HepG2 (cell line): ENCODE results near the gene TJP1. TPM values are rescaled to one million over a fixed set of nuclear protein-coding genes. Genes with fewer than 3 reads are reported as not detected.

Source experiments
- ATAC-seq: fragments of 200-7000 bp; cut with Tn5 transposase; 3 replicates; pipeline ENCODE4 v1.9.1; 2020; ENCODE audit warnings: mild to moderate bottlenecking, moderate library complexity
- BruUV-seq: library from RNA; stranded (reverse); fragments of 400-500 nt; replicated peaks from 2 replicates; lab custom pipeline; 2021; lab: Mats Ljungman, UMichigan
- CTCF ChIA-PET: fragments of 300-600 bp; formaldehyde crosslinking; extraction: SDS; loops from one replicate; lab custom pipeline; 2021; ENCODE audit warnings: low total read pairs, inconsistent platforms, low intra/inter-chr PET ratio; lab: Yijun Ruan, JAX
- POLR2A ChIA-PET: fragments of 350-600 bp; sonication (Branson Sonifier 250); formaldehyde crosslinking; loops from one replicate; lab custom pipeline; 2020; ENCODE audit warnings: antibody characterized with exemption, inconsistent platforms; lab: Yijun Ruan, JAX
- DNase-seq: peaks from one replicate; pipeline ENCODE4 v3.0.0-alpha.2; 2015; ENCODE audit warnings: low spot score
- FAIRE-seq: peaks from 3 replicates; lab custom pipeline; 2011; peaks lifted over from hg19 to GRCh38; lab: Jason Lieb, UNC
- H2AFZ ChIP-seq: one replicate; pipeline ENCODE4 v1.6.1; 2011; ENCODE audit warnings: low read length, inconsistent platforms
- H3K27ac ChIP-seq: fragments of 300-600 bp; 3 replicates; pipeline ENCODE4 v1.8.0; 2011; ENCODE audit warnings: mixed run types, mild to moderate bottlenecking, mixed read lengths, low read length, inconsistent platforms; ENCODE audit not compliant: insufficient read depth; ENCODE audit errors: extremely low read length
- H3K27me3 ChIP-seq, 2 experiments: fragments of 200-600 bp in 1 of 2; 2 replicates in 1 of 2; 3 replicates in 1 of 2; pipeline versions ENCODE4 v1.6.0 to v1.8.0; 2011; ENCODE audit warnings: low read length in 2 of 2, mild to moderate bottlenecking in 2 of 2, moderate library complexity in 2 of 2, inconsistent platforms in 1 of 2; ENCODE audit not compliant: insufficient read depth in 2 of 2, control insufficient read depth in 1 of 2
- H3K36me3 ChIP-seq, 2 experiments: fragments of 200-600 bp in 1 of 2; replicated peaks in 1 of 2; 2 replicates in 1 of 2; 3 replicates in 1 of 2; pipeline versions ENCODE4 v1.5.1 to v1.8.0; 2011; ENCODE audit warnings: low read length in 2 of 2, inconsistent platforms in 1 of 2; ENCODE audit not compliant: insufficient read depth in 2 of 2, control insufficient read depth in 1 of 2
- H3K4me1 ChIP-seq: 2 replicates; pipeline ENCODE4 v1.5.1; 2012; ENCODE audit warnings: low read length, inconsistent platforms; ENCODE audit not compliant: insufficient read depth
- H3K4me2 ChIP-seq: 2 replicates; pipeline ENCODE4 v1.6.0; 2011; ENCODE audit warnings: low read depth, low read length, inconsistent platforms
- H3K4me3 ChIP-seq, 3 experiments: fragments of 200-600 bp in 1 of 3; sonication (generic), shearing (Covaris generic) in 1 of 3; replicated peaks in 1 of 3; 2 replicates each; pipeline ENCODE4 v1.5.1; 2011 to 2016; ENCODE audit warnings: low read length in 3 of 3, inconsistent platforms in 2 of 3, low read depth in 2 of 3, mild to moderate bottlenecking in 2 of 3, control low read depth in 1 of 3, mixed read lengths in 1 of 3; ENCODE audit not compliant: insufficient read depth in 1 of 3
- H3K79me2 ChIP-seq: one replicate; pipeline ENCODE4 v1.6.1; 2011; ENCODE audit warnings: low read length, inconsistent platforms; ENCODE audit not compliant: insufficient read depth
- H3K9ac ChIP-seq: 2 replicates; pipeline ENCODE4 v1.6.0; 2011; ENCODE audit warnings: mild to moderate bottlenecking, low read depth, low read length, inconsistent platforms; ENCODE audit not compliant: insufficient read depth
- H3K9me3 ChIP-seq: 2 replicates; pipeline ENCODE4 v1.5.1; 2012; ENCODE audit warnings: mild to moderate bottlenecking, low read length
- H4K20me1 ChIP-seq: 2 replicates; pipeline ENCODE4 v1.6.0; 2011; ENCODE audit warnings: inconsistent platforms, mild to moderate bottlenecking, low read length, moderate library complexity; ENCODE audit not compliant: insufficient read depth
- AGO1 ChIP-seq: fragments of 200-400 bp; formaldehyde crosslinking; IDR thresholded peaks from 2 replicates; pipeline ENCODE4 v1.6.1; 2017; ENCODE audit warnings: mild to moderate bottlenecking, low read depth, low read length, moderate library complexity; ENCODE audit not compliant: poor library complexity, severe bottlenecking
- CEBPB ChIP-seq: IDR thresholded peaks from 2 replicates; pipeline ENCODE4 v1.6.1; 2011; ENCODE audit warnings: low read depth, low read length, improper control_type of control experiment, borderline replicate concordance
- FOXO4 ChIP-seq: sonication (generic); formaldehyde crosslinking; conservative IDR thresholded peaks from 2 replicates; pipeline ENCODE4 v1.8.1; 2023; ENCODE audit warnings: missing genetic modification reagents
- HNF4A ChIP-seq: sonication (generic); formaldehyde crosslinking; IDR thresholded peaks from 2 replicates; pipeline ENCODE4 v1.4.0; 2020; ENCODE audit warnings: missing genetic modification reagents
- IRX3 ChIP-seq: sonication (generic); formaldehyde crosslinking; IDR thresholded peaks from 2 replicates; pipeline ENCODE4 v1.8.1; 2023; ENCODE audit warnings: mild to moderate bottlenecking, low read depth, missing genetic modification reagents, borderline replicate concordance
- POLR2A ChIP-seq, 2 experiments: IDR thresholded peaks; 2 replicates each; pipeline ENCODE4 v1.6.1; 2011; ENCODE audit warnings: low read depth in 2 of 2, low read length in 2 of 2, mild to moderate bottlenecking in 1 of 2, moderate library complexity in 1 of 2; ENCODE audit not compliant: insufficient read depth in 1 of 2
- ZNF564 ChIP-seq: sonication (generic); formaldehyde crosslinking; IDR thresholded peaks from 2 replicates; pipeline ENCODE4 v1.8.1; 2023; ENCODE audit warnings: mild to moderate bottlenecking, missing genetic modification reagents
- ZZZ3 ChIP-seq: sonication (generic); formaldehyde crosslinking; IDR thresholded peaks from 2 replicates; pipeline ENCODE4 v1.4.0; 2020; ENCODE audit warnings: missing genetic modification reagents, mild to moderate bottlenecking, borderline replicate concordance
- WGBS: methylation state at CpG from one replicate; pipeline ENCODE4 v1.1.6; 2017; ENCODE audit warnings: low lambda C conversion rate; 5-methylcytosine and 5-hydroxymethylcytosine counted together
- in situ Hi-C: cut with HindIII; loops from 2 replicates; pipeline ENCODE4 v1.10.0; 2017; ENCODE audit warnings: low pct_unique_long_range_greater_than_20kb; ENCODE audit not compliant: extremely low pct_ligation_motif_present
- intact Hi-C: fragments of 100-400 bp; cut with micrococcal nuclease; formaldehyde crosslinking; loops from one replicate; pipeline ENCODE4 v1.10.0; 2022; ENCODE audit not compliant: unreplicated experiment
- polyA plus RNA-seq, 8 experiments: library from polyadenylated mRNA; depleted of rRNA in 3 of 8; stranded (reverse) in 7 of 8; unstranded in 1 of 8; fragments of >200 nt; fragmentation: Illumina TruSeq in 4 of 8; extraction: Trizol in 4 of 8; gene quantifications; 2 replicates each; pipeline versions ENCODE4 v1.2.1 to v1.2.3, GENCODE V29; 2011 to 2016; ENCODE audit warnings: low read depth in 4 of 8, missing spikeins in 1 of 8, mixed read lengths in 1 of 8; ENCODE audit not compliant: insufficient read depth in 1 of 8
- total RNA-seq, 5 experiments: library from RNA; depleted of rRNA; stranded (reverse); fragments of >200 nt; fragmentation: Illumina TruSeq; extraction: Trizol; gene quantifications; 2 replicates each; pipeline ENCODE4 v1.2.3, GENCODE V29; 2016; ENCODE audit warnings: low read depth in 1 of 5
- TF ChIP-seq, protein P1 (sequence below), 2 experiments: sonication (generic) in 1 of 2; formaldehyde crosslinking in 1 of 2; IDR thresholded peaks; 2 replicates each; pipeline versions ENCODE4 v1.4.0 to v1.6.1; 2016 to 2020; ENCODE audit warnings: borderline replicate concordance in 1 of 2, low read depth in 1 of 2, mild to moderate bottlenecking in 1 of 2, missing genetic modification reagents in 1 of 2

The TJP1 gene
- total and polyA plus RNA-seq, 2 of the 13 experiments (the other 11 are each of a cell fraction or from before 2014, with no cell fraction given): 25.9 to 27.1 TPM

DNA sequence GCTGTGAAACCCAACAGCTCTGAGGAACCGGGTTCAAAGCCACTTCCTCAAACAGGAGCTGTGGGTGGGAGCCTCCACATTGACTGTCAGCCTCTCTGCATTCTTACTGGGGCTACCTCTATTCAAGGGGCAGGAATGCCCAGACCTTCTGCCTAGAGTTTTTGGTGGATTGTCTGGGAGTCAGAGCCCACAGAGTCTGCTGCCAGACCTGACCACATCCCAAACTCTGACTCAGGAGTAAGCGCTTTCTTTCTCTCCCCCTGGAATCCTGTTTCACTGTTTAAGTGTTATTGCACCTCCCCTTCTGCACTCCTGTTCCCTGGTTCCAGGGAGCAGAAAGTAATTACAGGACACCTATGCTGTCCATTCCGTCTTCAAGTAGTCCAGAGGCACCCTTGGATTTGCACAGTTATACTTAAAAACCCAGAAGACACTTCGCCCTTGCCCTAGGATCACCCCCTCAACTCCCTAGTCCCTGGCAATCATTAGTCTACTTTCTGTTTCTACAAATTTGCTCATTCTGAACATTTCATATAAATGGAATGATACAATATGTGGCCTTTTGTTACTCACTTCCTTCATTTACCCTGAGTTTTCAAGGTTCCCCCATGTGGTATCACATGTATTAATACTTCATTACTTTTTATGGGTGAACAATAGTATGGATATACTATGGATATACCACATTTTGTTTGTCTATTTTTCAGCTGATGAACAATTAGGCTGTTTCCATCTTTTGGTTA, 37.9 kb upstream of the TJP1 start:
- Histone ChIP-seq H4K20me1 (no peaks in the 10 kb centered on the region), H3K79me2 (no peaks in the 10 kb centered on the region), H3K9ac (no peak overlapping the region), H3K4me2 (no peak overlapping the region), H3K36me3 (no peaks in the 10 kb centered on the region), H3K27ac (no peak overlapping the region), H3K9me3 (no peaks in the 10 kb centered on the region), H3K4me1 (peaks cover 5% of the 10 kb centered on the region; the same call in 1 of the 2 replicates), H3K27me3 (no peaks in the 10 kb centered on the region; a peak in 1 of 5 replicates), H2AFZ (no peak overlapping the region), H3K4me3 (no peak overlapping the region)
- POLR2A ChIA-PET: no interaction called here
- ATAC-seq (no peak), DNase-seq (no peak), FAIRE-seq (no peak)
- CTCF ChIA-PET: no interaction called here
- TF ChIP-seq AGO1 (no peak), IRX3 (CRISPR knock-in tag) (no peak)
- intact Hi-C loops (no loop called here), in situ Hi-C loops (no loop called here)
- BruUV-seq: no TSS peak
- WGBS: 31% methylated on average over 4 of the region's 4 CpGs

- no TSS peak for BruUV-seq
- 0% methylated on average over 3 of the region's 4 CpGs for WGBS
- Histone ChIP-seq H3K4me1 (peaks cover 11% of the 10 kb centered on the region), H3K79me2 (no peaks in the 10 kb centered on the region), H2AFZ (no peak overlapping the region), H3K9ac (no peak overlapping the region), H3K4me2 (no peak overlapping the region), H3K36me3 (no peaks in the 10 kb centered on the region), H3K4me3 (no peak overlapping the region), H3K27ac (no peak overlapping the region), H3K27me3 (no peaks in the 10 kb centered on the region; a peak in 1 of 5 replicates), H4K20me1 (no peaks in the 10 kb centered on the region), H3K9me3 (no peaks in the 10 kb centered on the region)
- FAIRE-seq: no peak
- in situ Hi-C loops (no loop called here), intact Hi-C loops (no loop called here)
- DNase-seq: peak; percentile 17
- no peak for ATAC-seq
- CTCF ChIA-PET: no interaction called here
- POLR2A ChIA-PET: no interaction called here
- TF ChIP-seq ZNF564 (no peak), ZZZ3 (CRISPR knock-in tag) (no peak), POLR2A (IDR thresholded peaks at IDR 0.05; ENCODE audit: insufficient read depth in 1 of 2, low read depth in 2 of 2, low read length in 2 of 2) (no peak), FOXO4 (CRISPR knock-in tag) (no peak), HNF4A (peak; percentile 68), CEBPB (0 out of 2 replicates have a peak, but pooled peaks have one; percentile 23), IRX3 (CRISPR knock-in tag) (no peak)
- TF ChIP-seq, protein P1, sequence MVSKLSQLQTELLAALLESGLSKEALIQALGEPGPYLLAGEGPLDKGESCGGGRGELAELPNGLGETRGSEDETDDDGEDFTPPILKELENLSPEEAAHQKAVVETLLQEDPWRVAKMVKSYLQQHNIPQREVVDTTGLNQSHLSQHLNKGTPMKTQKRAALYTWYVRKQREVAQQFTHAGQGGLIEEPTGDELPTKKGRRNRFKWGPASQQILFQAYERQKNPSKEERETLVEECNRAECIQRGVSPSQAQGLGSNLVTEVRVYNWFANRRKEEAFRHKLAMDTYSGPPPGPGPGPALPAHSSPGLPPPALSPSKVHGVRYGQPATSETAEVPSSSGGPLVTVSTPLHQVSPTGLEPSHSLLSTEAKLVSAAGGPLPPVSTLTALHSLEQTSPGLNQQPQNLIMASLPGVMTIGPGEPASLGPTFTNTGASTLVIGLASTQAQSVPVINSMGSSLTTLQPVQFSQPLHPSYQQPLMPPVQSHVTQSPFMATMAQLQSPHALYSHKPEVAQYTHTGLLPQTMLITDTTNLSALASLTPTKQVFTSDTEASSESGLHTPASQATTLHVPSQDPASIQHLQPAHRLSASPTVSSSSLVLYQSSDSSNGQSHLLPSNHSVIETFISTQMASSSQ (IDR thresholded peaks at IDR 0.05; ENCODE audit: low read depth): no peak
- TF ChIP-seq, protein P1 (CRISPR knock-in tag; IDR thresholded peaks at IDR 0.05; ENCODE audit: borderline replicate concordance): no peak
These were observed 37.0 kb upstream of the TJP1 start for GRCh38 chr15:29859293-29859692.
